ENCODE measurements around the gene KRT3.
"Not testable (repeated sequence)": the region's sequence is repeated elsewhere in the genome, so short reads cannot be mapped to it uniquely, and the experiment has no call there.

Gene KRT3

GRCh38 chr12:52781399-52782082, 14.4 kb downstream of the KRT3 start:
- DNase-seq (ENCODE audit: low read depth), result no peak

- no peak for DNase-seq (ENCODE audit: low read depth)
Measured at GRCh38 chr12:52779914-52780313, 16.0 kb downstream of the KRT3 start.

GRCh38 chr12:52778833-52779232, 17.1 kb downstream of the KRT3 start:
- no peak for DNase-seq (ENCODE audit: low read depth)

- DNase-seq (ENCODE audit: low read depth), result no peak
Measured at GRCh38 chr12:52777566-52777965, 18.4 kb downstream of the KRT3 start.

GRCh38 chr12:52776913-52777395, 19.0 kb downstream of the KRT3 start, which contains the start of gene KRT76:
TSS of gene KRT76 (minus strand) at chr12:52777345. CDS start at chr12:52777291, 54 bp downstream.
- no peak for DNase-seq (ENCODE audit: low read depth)

- no peak for DNase-seq (ENCODE audit: low read depth)
Measured at GRCh38 chr12:52776435-52776834, 19.5 kb downstream of the KRT3 start.

GRCh38 chr12:52774629-52775250, 21.2 kb downstream of the KRT3 start:
- no peak for DNase-seq (ENCODE audit: low read depth)

GRCh38 chr12:52772772-52773171, 23.1 kb downstream of the KRT3 start:
- DNase-seq (ENCODE audit: low read depth), result no peak

- no peak for DNase-seq (ENCODE audit: low read depth)
Measured at GRCh38 chr12:52772188-52772587, 23.7 kb downstream of the KRT3 start.

- no peak for DNase-seq (ENCODE audit: low read depth)
Measured at GRCh38 chr12:52771505-52771904, 24.4 kb downstream of the KRT3 start.

GRCh38 chr12:52771088-52771487, 24.8 kb downstream of the KRT3 start:
- DNase-seq (ENCODE audit: low read depth), result no peak

- no peak for DNase-seq (ENCODE audit: low read depth)
Measured at GRCh38 chr12:52769946-52770345, 26.0 kb downstream of the KRT3 start.

- DNase-seq (ENCODE audit: low read depth), result no peak
Measured at GRCh38 chr12:52769354-52769753, 26.6 kb downstream of the KRT3 start.

GRCh38 chr12:52768479-52769200, 27.3 kb downstream of the KRT3 start:
- no peak for DNase-seq (ENCODE audit: low read depth)

- no peak for DNase-seq (ENCODE audit: low read depth)
Measured at GRCh38 chr12:52767427-52767826, 28.5 kb downstream of the KRT3 start.

GRCh38 chr12:52767020-52767379, 28.9 kb downstream of the KRT3 start:
- no peak for DNase-seq (ENCODE audit: low read depth)

GRCh38 chr12:52766351-52767019, 29.4 kb downstream of the KRT3 start:
- DNase-seq (ENCODE audit: low read depth), result no peak

- DNase-seq (ENCODE audit: low read depth), result no peak
Measured at GRCh38 chr12:52765702-52766101, 30.2 kb downstream of the KRT3 start.

GRCh38 chr12:52763991-52764390, 31.9 kb downstream of the KRT3 start:
- no peak for DNase-seq (ENCODE audit: low read depth)

- DNase-seq (ENCODE audit: low read depth), result no peak
Measured at GRCh38 chr12:52763036-52763659, 32.8 kb downstream of the KRT3 start.

- DNase-seq (ENCODE audit: low read depth), result no peak
Measured at GRCh38 chr12:52761802-52762201, 34.1 kb downstream of the KRT3 start.

GRCh38 chr12:52761218-52761617, 34.7 kb downstream of the KRT3 start:
- not testable (repeated sequence) for DNase-seq (ENCODE audit: low read depth)

All from T-helper 22 cell (primary cell).